Activated CD4-positive, alpha-beta T cell treated with anti-CD3 and anti-CD28 coated beads for 1 hour (primary cell): ENCODE results near the gene PIK3R6.

Experiments used
- DNase-seq: peaks from one replicate; pipeline ENCODE4 v3.0.0-alpha.2; 2020

The PIK3R6 gene

DNA sequence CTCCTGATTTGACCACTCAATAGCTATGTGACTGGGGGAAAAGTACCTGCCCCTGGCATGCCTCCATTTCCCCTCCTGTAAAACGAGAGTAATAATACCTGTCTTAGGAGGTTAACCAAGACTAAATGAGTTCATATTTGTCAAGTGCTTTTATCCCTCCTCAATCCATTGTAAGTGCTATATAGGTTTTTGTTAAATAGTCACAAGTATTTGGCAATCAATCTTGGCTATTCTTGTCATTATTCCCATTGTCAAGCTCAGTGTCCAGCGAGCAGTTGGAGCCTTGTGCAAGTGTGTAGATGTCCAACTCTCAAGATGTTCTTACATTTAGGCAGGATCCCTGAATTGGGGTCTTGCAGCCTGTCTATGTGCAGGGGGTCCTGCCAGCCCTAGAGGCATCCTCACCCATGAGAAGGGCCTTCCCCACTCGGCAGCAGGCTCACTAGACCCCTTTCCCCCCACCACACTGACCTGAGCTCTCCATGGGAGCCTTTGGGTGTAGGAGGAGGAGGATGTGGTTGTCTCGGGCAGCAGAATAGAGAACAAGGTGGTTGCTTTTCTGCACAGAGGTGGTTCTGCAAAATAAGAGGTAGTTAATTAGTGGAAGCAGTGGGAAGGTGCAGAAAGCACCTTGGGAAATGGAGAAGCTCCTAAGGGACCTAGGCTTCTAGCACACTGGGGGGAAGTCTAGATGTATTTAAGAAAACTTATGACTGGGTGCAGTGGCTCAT is 18.0 kb downstream of the PIK3R6 start:
- no peak for DNase-seq

DNA sequence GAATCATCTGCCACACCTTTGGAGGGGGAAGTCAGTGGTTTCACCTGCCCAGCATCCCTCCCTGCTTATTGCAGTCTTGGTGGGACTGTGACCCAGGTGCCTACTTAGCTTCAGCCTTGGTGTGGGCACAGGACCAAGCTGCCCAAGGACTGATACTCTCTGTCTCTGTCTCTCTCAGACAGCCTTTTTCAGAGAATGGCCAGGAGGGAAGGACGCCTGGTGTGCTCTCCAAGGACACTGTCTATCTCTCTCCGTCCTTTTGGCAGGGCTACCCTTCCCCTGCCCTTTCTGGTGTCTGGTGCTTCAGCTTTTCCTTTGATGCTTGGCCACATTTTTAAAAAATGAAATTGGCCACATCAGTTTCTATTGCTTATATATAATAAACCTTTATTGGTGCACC is 19.6 kb downstream of the PIK3R6 start:
- no peak for DNase-seq

DNA sequence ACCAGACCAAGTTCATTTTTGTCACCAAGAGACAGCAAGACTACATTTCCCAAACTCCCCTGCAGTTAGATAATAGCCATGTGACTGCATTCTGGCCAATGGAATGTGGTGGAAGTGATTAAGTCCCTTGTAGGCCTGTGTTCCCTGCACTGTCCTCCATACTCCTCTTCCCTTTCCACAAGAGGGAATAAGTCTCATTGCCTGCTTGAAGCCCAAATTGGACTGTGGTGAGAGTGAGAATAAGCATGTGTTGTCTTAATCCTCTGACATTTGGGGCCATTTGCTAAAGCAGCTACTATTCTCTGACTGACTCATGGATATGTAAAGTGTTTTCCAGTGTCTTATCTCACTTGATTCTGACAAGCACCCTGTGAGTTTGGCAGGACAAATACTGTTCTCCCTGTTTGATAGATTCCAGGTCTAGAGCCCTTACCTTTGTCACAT is 20.7 kb downstream of the PIK3R6 start:
- no peak for DNase-seq

DNA sequence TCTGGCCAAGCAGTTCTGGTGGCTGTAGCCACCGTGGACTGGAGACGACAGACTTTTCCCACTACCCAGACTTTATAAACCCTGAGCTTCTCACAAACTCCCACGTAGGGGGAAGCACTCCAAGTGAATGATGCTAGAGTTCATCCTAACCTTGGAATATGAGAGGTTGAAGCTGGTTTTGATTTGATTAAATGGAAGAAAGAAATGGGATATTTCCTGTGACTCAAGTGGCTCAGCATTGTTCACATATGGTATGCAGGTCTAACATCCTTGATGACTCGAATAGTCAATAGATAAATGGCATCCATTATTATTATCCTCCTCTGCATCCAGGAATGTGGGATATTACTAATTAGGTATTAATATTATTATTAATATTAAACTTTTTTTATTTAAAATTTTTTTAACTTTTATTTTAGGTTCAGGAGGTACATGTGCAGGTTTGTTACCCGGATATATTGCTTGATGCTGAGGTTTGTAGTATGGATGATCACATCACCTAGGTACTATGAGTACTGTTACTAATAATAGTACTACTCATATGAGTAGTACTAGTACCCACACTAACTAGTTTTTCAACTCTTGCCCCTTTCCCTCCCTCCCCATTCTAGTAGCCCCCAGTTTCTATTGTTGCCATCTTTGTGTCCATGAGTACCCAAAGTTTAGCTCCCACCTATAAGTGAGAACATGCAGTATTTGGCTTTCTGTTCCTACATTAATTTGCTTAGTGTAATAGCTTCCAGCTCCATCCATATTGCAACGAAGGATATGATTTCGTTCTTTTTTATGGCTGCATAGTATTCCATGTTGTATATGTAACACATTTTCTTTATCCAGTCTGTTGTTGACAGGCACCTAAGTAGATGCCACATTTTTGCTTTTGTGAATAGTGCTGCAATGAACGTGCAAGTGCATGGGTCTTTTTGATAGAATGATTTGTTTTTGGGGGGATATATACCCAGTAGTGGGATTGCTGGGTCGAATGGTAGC is 22.9 kb downstream of the PIK3R6 start:
- DNase-seq: no peak

DNA sequence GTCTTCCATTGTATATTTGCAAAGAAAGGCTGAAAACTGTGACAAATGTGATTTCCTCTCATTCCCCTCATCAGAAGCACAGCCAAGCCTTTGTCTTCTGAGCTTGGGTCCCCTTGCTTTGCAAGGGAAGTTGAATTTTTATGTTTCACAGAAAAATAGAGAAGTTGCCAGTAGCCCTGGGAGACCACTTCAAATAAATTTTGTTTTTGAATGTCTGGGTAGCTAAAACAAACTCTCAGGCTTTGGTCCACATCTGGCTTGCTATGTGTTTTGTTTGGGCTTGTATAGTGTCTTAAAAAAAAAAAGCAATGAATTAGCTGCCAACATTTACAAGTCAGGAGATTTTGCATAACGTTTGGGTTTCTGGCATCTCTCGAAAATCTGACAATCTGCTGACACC is 24.1 kb downstream of the PIK3R6 start:
- no peak for DNase-seq

DNA sequence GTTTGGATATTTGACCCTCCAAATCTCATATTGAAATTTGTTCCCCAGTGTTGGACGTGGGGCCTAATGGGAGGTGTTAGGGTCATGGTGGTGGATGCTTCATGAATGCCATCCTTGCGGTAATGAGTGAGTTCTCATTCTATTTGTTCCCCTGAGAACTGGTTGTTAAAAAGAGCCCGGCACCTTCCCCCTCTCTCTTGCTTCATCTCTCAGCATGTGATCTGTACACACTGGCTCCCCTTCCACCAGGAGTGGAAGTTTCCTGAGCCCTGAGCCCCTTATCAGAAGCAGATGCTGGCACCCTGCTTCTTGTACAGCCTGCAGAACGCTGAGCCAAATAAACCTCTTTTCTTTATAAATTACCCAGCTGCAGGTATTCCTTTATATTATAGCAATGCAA is 25.6 kb downstream of the PIK3R6 start:
- no peak for DNase-seq

DNA sequence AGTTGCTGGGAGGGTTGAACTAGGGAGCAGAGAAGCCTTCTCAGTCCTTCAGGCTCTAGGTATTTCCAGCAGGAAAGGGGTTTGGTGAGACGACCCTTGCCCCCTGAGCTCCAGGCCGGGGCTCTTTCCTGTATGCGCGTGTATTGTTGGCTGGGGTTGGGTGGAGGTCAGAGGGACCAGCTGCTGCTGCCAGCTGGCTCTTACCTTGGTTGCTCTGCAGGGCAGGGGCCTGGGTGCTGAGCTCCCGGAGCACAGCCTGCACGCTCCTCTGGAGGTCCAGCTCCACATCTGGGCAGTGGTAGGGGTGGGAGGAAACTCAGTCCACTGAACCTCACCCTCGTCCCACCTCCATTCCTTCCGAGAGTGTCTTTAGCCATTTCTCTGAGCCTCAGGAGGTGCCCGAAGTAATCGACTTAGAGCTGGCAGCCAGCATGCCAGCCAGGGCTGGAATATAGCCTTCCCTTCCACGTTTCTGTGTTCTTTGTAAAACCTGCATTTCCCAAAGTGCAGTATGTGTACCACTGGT is 28.0 kb downstream of the PIK3R6 start:
- no peak for DNase-seq

DNA sequence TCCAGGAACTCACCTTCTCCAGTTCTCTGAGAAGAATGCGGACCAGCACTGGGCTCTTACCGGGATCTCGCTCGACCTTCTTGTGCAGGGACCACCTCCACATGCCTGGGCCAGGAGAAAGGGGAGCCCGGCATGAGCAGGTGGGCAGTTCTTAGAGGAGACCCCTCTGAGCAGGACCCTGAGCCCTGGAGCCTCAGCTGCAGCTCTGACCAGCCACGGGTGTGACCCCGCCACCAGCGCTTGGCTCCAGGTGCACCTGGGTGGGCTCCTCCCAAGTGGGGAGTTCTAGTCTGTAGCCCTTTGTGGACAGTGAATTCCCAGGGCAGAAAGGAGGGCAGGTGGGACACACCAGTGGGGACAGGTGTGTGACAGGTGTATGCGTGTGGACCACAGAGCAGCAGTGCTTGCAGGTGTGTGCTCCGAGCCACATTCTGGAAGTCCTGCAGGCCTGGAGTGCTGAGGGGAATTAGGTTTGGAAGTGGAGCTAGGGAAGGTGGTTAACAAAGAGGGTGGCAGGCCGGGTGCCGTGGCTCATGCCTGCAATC is 28.9 kb downstream of the PIK3R6 start:
- no peak for DNase-seq

DNA sequence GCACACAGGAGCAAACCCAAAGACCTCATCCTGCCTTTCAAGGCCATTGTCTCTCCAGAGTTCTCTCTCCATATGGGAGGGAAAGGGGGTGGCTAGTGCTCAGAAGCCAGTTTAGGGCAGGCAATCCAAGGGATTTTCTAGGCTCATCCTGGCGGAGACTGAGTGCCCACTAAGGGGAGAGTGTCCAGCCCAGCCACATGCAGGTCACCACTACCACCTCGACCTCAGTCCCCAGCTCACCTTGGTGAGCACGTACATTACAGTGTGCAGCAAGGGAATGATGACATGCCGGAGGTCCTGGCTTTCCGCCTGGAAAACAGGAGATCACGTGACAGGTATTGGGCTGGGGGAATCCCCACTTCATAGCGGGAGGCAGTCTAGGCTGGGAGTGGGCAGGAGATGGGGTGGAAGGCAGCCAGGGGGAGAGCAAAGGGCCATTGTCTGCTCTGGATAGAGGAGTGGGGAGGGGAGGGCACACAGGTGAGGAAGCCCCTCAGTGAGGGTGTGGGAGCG is 29.9 kb downstream of the PIK3R6 start:
- no peak for DNase-seq

DNA sequence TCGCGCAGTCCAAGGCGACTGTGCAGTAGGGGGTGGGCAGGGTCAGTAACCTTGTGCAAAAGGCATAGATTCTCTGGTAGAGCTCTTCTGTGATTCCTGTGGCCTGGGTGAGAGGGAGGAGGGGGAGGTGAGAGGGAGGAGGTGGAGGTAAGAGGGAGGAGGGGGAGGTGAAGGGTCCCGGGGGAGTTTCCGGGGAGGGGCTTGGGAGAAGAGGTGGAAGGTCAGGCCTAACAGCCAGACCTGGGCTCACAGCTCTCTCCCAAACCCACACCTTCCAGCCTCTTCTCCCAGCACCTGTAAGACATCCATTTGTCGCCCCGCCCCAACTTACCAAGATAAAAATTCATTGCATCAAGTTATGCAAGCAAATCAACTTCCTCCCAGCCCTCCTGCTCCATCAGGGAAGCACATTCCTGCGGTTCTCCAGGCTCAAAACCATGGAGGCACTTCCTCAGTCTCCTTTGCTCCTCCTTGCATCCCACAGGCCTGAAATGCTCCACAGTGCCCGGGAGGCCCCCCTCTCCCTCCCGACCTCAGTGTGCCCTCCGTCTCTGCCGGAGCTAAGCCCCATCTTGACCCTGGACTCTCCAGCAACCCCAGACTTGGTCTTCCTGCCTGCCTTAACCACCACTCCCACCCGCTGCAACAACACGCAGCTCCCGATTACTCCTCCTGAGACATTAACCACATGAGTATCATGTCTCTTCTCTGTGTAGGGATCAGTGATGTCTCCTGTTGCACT is 30.5 kb downstream of the PIK3R6 start:
- no peak for DNase-seq

DNA sequence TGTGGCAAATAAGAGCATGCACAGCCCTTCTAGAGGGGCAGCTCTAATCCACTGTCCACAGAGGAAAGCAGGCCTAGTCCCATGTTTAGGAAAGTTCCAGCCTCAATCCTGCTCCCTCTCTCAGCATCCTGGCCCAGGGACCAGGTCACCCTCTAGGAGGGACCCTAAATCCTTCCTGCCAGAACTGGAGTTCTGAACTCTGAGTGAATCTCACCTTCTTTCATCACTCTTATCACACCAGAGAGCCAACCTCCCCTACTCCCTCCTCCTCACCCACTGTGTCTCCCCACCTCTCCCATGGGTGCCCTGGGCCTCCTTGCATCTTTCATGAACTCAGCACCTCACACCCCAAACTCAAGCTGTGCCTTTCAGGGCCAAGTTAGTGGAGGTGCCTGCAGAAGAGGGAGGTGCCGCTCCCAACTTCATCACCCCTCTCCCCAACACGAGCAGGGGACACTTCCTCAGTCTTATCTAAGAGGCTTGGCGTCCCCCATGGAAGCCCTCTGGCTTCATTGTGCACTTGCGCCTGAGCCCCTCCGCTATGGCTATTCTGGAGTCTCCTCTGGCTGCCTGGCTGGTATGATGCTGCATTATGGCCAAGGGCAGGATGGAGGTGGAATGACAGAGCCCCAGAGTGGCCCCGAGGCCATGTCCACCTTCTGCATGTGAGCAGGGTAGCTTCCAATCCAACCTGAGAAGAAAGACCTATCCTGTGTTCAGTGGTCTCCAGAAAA is 31.7 kb downstream of the PIK3R6 start:
- DNase-seq: no peak

DNA sequence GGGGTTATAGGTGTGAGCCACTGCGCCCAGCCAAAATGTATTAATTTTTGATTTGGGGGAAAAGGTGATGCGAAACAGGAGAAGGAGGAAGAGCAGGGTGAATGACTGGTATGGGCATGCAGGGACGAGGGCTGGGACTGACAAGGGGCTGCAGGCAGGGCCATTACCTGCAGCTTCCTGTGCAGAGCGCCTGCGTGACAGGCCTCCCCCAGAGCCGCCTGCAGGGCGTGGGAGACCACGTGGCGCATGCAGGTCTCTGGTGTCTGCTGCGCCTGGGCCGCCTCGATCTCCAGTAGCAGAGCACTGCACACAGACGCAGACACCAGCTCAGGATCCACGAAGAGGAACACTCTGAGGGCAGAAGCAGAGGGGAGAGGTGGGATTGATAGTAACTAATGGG is 32.4 kb downstream of the PIK3R6 start:
- no peak for DNase-seq

DNA sequence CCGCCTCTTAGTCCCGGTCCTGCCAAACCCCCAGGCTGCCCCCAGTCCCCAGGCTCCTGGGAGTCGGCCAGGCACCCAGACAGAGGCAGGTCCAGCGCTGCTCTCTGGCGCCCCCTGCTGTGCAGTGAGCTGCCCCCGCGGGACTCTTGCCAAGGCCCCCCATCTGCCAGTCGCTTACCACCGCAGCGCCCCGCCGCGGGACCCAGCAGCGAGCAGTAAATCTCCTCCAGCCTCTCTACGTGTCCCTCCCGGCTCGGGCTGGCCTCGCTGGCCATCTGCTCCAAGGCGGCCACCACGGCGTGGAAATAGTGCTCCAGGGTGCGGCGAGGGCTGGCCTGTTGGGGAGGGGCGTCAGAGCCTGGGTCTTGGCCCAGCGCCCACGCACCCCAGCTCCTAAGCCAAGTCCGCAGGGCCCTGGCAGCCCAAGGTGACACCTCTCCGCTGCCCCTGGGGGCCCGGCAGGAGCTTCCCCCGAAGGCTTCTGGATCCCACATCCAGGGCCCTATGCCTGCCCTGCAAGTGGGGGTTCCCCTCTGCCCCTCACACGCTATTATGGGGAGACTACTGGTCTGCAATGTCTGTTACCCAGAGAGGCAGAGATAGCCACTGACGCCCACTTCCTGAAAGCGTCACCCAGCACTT is 34.6 kb downstream of the PIK3R6 start:
- no peak for DNase-seq

DNA sequence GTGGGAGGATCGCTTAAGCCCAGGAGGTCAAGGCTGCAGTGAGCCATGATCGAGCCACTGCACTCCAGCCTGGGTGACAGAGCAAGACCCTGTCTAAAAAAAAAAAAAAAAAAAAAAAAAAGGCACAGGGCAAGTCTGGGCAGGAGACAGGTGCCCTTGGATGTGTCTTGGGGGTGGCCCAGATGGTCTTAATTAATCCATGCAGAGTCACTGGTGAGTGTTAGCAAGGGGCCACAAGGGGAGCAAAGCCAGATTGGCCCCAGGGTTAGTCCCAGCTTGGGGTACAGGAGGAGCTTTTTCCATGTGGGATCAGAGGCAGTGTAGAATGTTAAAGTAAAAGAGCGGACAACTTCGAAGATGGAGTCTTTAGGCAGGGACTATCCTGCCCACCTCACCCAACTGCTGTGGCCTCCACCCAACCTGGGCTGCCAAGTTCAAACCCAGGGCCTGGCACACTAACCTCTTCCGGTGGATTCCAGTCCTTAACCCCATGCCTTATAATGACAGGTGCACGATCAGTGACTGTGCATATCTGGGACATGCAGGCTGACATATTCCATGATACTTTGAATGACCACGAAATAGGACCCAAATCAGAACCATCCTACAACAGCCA is 36.1 kb downstream of the PIK3R6 start:
- no peak for DNase-seq

DNA sequence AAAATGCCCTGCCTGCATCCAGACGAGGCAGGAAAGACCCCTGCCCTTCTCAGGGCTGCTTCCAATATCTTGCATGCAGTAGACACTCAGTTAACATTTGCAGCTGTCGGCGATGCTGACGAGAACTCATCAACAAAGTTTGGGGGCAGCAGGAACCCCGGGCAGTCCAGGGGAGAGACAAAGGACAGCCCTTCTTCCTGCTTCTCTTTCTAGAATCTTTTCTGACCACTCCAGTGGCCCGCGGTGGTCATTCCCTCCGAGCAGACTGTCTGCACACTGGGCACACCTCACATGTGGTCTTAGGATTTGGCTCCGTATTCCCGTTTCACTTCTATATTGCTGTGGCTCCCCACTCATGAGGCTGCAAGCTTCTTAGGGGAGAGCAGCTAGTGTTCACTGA is 37.3 kb downstream of the PIK3R6 start:
- no peak for DNase-seq

DNA sequence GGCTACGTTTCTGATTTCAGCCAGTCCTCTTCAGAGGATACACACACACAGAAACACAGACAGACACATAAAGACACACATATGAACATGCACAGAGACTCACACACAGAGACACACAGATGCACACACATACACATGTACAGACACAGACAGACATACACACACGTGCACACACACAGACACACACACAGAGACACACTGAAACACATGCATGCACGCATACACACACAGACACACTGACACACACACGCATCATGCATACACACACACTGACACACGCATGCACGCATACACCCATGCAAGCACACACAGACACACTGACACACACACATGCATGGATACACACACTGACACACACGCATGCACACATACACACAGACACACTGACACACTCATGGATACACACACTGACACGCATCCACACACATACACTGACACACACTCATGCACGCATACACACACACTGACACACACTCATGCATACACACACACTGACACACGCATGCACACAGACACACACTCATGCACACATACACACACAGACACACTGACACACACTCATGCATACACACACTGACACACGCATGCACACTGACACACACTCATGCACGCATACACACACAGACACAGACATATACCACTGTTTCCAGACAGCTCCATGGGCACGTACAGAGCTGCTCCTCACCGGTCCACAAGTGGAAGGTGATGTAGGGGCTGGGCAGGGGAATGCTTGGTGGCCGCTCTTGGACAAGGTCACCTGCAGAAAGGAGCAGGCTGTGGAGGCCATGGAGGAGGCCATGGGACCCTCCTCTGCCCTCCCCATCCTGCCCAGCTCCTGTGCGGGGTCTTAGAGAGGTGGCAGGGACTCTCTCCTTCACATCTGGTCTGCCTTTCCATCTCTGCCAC is 38.2 kb downstream of the PIK3R6 start:
- DNase-seq: no peak

DNA sequence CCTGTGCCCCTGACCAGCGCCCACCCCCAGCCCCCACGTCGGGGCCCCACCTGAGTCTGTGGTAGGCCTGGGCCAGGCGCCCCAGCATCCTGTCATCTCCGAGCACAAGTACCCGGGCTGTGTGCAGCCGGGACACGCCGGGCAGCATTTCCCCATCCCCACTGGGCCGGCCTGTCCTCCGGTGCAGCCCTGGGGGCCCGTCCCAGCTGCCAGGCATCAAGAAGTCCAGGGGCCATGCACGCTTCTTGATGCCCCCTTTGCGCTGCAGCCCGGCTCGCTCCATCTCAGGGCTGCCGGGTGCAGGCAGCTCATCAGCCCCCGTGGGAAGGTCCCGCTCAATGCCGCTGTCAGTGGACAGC is 39.0 kb downstream of the PIK3R6 start:
- no peak for DNase-seq

DNA sequence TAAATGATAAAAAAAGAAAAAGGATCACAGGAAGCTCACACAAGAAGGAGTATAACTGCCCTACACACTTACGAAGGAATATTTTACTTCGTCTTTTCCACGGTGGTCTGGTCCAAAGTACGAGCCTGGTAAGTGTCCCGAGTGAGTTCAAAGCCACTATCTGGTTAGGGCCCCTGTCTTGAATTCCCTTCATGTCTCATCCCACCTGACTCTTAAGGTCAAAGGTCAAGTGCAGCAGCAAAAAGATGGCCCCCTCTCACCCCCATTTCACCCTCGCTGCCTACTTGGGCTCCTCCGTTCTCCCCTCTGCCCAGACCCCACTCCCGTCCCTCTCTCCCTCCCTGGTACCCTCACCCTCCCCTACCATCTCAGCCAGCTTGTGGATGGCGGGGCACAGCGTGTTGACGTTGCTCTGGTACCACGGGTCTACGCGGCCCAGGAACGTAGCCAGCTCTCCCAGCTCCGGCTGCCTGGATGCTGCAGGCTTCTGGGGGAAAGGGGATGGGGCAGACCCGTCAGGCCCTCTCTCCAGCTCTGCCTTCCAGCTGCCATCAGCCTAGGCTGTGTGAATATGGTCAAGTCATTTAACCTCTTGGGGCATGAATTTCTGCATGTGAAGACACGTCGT is 40.6 kb downstream of the PIK3R6 start:
- no peak for DNase-seq

DNA sequence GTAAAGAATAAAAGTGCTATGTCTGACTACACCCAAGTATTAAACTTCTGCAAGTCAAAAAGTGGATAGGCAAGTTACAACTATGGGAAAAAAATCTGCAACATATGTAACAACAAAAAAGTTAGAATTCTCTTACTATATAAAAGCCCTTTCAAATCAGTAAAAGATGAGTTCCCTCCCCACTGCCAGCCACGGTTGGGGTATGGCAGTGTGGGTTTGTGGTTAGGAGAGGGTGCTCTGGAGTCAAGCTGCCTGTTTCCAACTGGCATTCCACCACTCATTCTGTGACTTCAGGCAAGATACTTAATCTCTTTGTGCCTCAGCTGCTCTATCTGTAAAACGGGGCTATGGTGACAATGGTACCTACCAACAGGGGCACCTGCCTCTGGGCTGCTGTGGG is 41.7 kb downstream of the PIK3R6 start:
- no peak for DNase-seq
